WTC11 (cell line): ENCODE data around the gene PAQR8. TPM values are rescaled to one million over a fixed set of nuclear protein-coding genes. Genes with fewer than 3 reads are reported as not detected.

Experiments used
- ATAC-seq: fragments of 200-7000 bp; cut with Tn5 transposase; 2 replicates; pipeline ENCODE4 v1.10.0; 2021; ENCODE audit warnings: mild to moderate bottlenecking, moderate library complexity
- CTCF ChIA-PET: fragments of 300-600 bp; sonication (Branson Sonifier 250); formaldehyde crosslinking; loops from one replicate; lab custom pipeline; 2021; ENCODE audit warnings: antibody characterized with exemption; lab: Charles Lee
- POLR2A ChIA-PET: fragments of 350-600 bp; sonication (Branson Sonifier 250); formaldehyde crosslinking; loops from one replicate; lab custom pipeline; 2021; ENCODE audit warnings: antibody characterized with exemption; lab: Charles Lee
- DNase-seq: peaks from one replicate; pipeline ENCODE4 v3.0.0; 2021; ENCODE audit warnings: low spot score
- H3K27ac Mint-ChIP-seq: 2 replicates; pipeline ENCODE4 v1.8.0; 2021; ENCODE audit warnings: mixed read lengths
- H3K27me3 Mint-ChIP-seq: 2 replicates; pipeline ENCODE4 v1.8.0; 2021; ENCODE audit warnings: low read depth, mild to moderate bottlenecking, moderate library complexity, mixed read lengths
- H3K36me3 Mint-ChIP-seq: 2 replicates; pipeline ENCODE4 v1.8.0; 2021; ENCODE audit warnings: mixed read lengths
- H3K4me1 Mint-ChIP-seq: 2 replicates; pipeline ENCODE4 v1.8.0; 2022; ENCODE audit warnings: mixed read lengths
- H3K4me3 Mint-ChIP-seq: 2 replicates; pipeline ENCODE4 v1.8.0; 2021; ENCODE audit warnings: mild to moderate bottlenecking, moderate library complexity, mixed read lengths
- H3K9me3 Mint-ChIP-seq: 2 replicates; pipeline ENCODE4 v1.8.0; 2021; ENCODE audit warnings: mixed read lengths
- AR ChIP-seq: fragments of 250-450 bp; sonication (Bioruptor Pico); IDR thresholded peaks from 2 replicates; pipeline ENCODE4 v1.9.0; 2021; ENCODE audit warnings: mild to moderate bottlenecking
- JAZF1 ChIP-seq: fragments of 250-450 bp; sonication (Bioruptor Pico); IDR thresholded peaks from 2 replicates; pipeline ENCODE4 v1.9.0; 2021; ENCODE audit warnings: moderate library complexity, mild to moderate bottlenecking, inconsistent platforms
- OVOL2 ChIP-seq: fragments of 250-450 bp; sonication (Bioruptor Pico); IDR thresholded peaks from 2 replicates; pipeline ENCODE4 v1.9.0; 2021; ENCODE audit warnings: mild to moderate bottlenecking, borderline replicate concordance
- PREB ChIP-seq: sonication (generic); formaldehyde crosslinking; IDR thresholded peaks from 2 replicates; pipeline ENCODE4 v1.8.1; 2022; ENCODE audit warnings: mild to moderate bottlenecking, missing genetic modification reagents, moderate library complexity, borderline replicate concordance
- PRRX2 ChIP-seq: fragments of 250-450 bp; sonication (Bioruptor Pico); IDR thresholded peaks from 2 replicates; pipeline ENCODE4 v1.8.0; 2021; ENCODE audit warnings: mild to moderate bottlenecking
- SOX15 ChIP-seq: fragments of 250-450 bp; sonication (Bioruptor Pico); IDR thresholded peaks from 2 replicates; pipeline ENCODE4 v1.9.0; 2021; ENCODE audit warnings: mild to moderate bottlenecking
- USF1 ChIP-seq: sonication (generic); formaldehyde crosslinking; IDR thresholded peaks from 2 replicates; pipeline ENCODE4 v1.8.0; 2022; ENCODE audit warnings: mild to moderate bottlenecking, missing genetic modification reagents
- USF2 ChIP-seq: sonication (generic); formaldehyde crosslinking; IDR thresholded peaks from 2 replicates; pipeline ENCODE4 v1.8.1; 2023; ENCODE audit warnings: mild to moderate bottlenecking, missing genetic modification reagents, moderate library complexity
- ZNF281 ChIP-seq: sonication (generic); formaldehyde crosslinking; IDR thresholded peaks from 2 replicates; pipeline ENCODE4 v1.8.0; 2023; ENCODE audit warnings: mild to moderate bottlenecking, missing genetic modification reagents
- ZNF425 ChIP-seq: fragments of 250-450 bp; sonication (Bioruptor Pico); conservative IDR thresholded peaks from 2 replicates; pipeline ENCODE4 v1.9.0; 2021; ENCODE audit warnings: mild to moderate bottlenecking
- total RNA-seq: library from RNA; stranded (reverse); gene quantifications from 3 replicates; pipeline ENCODE4 v1.2.3, GENCODE V29; 2021

The PAQR8 gene
- total RNA-seq, 1 experiment from 2014 or later, result 11.1 TPM

GRCh38 chr6:52360028-52360427 lies 1.9 kb upstream of the PAQR8 start (continued):
- TF ChIP-seq ZNF281 (CRISPR knock-in tag) (no peak), JAZF1 (no peak), USF2 (no peak), SOX15 (no peak), OVOL2 (CRISPR knock-in tag) (no peak)

GRCh38 chr6:52360601-52361413 lies 1.1 kb upstream of the PAQR8 start:
- Mint-ChIP-seq H3K9me3 (no peaks in the 10 kb centered on the region), H3K36me3 (no peaks in the 10 kb centered on the region), H3K27me3 (peaks cover 32% of the 10 kb centered on the region), H3K27ac (no peak overlapping the region), H3K4me1 (peaks cover 34% of the 10 kb centered on the region), H3K4me3 (peak overlapping the region; percentile 78)
- CTCF ChIA-PET, result no interaction called here
- TF ChIP-seq USF1 (CRISPR knock-in tag), result no peak
- no peak for TF ChIP-seq AR (CRISPR knock-in tag)
- TF ChIP-seq PRRX2 (CRISPR knock-in tag), result no peak
- no peak for TF ChIP-seq PREB (CRISPR knock-in tag)
- no peak for TF ChIP-seq ZNF425 (CRISPR knock-in tag)
- POLR2A ChIA-PET, result no interaction called here
- ATAC-seq (no peak), DNase-seq (no peak)
